GM19351 (cell line): ENCODE results near the gene AMIGO1.

Source experiments
- ATAC-seq: cut with Tn5 transposase; IDR thresholded peaks from one replicate; pipeline ENCODE4 v1.9.1; 2021; ENCODE audit warnings: mild to moderate bottlenecking, moderate library complexity; ENCODE audit not compliant: unreplicated experiment

AMIGO1 gene

DNA sequence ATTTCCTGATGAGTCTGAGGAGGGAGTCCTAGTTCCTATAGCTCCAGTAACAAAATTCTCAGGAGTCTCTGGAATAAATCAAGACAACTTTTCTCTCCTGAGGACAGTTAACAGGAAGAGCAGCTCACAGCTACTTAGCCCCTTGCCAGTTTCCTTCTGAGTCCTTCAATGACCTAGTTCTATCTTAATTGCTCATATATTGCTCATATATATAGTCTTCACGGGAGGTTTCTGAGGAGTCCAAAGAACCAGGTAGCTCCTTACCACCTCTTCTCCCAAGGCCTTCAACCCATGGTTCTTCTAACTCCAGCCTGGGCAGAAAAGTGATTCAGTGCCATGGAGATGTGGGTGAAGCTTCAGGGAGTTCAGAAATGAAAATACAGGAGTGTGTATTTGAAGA, 4.6 kb downstream of the AMIGO1 start:
- no peak for ATAC-seq

DNA sequence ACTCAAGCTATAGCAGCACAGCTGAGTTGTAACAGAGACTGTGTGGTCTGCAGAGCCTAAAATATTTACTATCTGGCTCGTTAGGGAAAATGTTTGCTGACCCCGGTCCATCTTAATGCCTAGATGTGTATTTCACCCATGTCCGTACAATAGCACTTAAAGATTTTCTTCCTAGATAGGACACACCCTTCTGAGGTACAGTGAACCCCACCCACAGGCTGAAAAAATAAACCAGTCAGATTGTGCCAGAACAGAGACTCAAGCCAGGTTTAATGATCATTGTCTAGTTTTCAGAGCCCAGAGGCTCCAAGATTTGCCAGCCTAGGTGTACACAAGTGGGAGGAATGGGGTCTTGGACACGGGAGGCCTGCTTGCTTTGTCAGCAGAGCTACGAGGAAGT, 5.6 kb downstream of the AMIGO1 start:
- no peak for ATAC-seq

GRCh38 chr1:109502364-109502851, 7.1 kb downstream of the AMIGO1 start:
- ATAC-seq: no peak

GRCh38 chr1:109501644-109502363, 7.7 kb downstream of the AMIGO1 start:
- no peak for ATAC-seq

DNA sequence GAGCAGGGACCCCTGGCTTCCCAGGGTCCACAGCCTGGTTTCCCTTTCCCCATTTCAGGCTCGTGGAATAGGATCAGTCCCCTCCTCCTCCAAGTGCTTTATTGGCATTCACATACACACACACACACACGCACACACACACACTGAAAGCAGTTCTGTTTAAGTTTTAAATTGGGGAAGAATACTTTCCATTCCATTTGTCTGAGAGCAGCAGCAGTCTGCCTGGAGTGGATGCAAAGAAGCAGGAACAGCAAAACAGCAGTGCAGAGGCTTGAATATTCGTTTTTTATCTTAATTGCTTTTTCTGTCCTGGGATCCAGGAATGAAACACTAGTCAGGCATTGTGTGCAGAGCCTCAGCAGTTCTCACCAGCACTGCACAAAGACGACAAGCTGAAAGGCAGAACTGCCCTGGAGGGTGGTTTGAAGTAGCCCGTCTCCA, 8.6 kb downstream of the AMIGO1 start:
- ATAC-seq: no peak

GRCh38 chr1:109499661-109500536, 9.6 kb downstream of the AMIGO1 start:
- ATAC-seq: no peak

GRCh38 chr1:109499081-109499480, 10.4 kb downstream of the AMIGO1 start:
- no peak for ATAC-seq

DNA sequence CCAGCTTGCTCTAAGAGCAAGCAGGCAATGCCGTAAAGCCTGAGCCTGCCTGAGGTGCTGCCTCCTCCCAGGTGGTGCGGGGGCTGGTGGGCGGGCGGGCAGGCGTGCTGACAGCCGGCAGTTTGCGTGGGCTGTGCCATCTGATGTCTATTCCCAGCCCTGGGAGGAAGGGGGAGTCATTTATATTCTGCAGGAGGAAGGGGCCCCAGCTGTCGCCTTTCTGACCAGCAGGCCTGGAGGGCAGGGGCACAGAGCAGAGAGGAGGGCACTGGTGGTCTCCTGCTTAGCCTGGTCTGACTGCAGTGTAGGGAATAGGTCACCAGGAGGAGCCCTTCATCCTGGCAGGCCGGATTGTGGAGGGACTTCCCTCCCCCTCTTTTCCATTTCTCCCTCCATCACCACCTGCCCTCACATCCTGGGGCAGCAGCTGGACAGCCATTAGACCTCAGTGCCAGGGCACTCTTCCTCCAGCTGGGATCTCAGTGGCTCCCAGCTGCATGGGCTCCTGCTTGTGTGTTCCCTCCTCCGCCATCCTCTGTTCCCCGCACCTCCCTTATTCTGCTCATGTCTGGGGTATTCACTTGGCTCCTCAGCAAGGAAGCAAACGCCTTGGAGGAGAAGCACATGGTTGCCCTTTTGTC, 11.2 kb downstream of the AMIGO1 start:
- no peak for ATAC-seq

- no peak for ATAC-seq
Measured at GRCh38 chr1:109497449-109498160, 11.9 kb downstream of the AMIGO1 start.

DNA sequence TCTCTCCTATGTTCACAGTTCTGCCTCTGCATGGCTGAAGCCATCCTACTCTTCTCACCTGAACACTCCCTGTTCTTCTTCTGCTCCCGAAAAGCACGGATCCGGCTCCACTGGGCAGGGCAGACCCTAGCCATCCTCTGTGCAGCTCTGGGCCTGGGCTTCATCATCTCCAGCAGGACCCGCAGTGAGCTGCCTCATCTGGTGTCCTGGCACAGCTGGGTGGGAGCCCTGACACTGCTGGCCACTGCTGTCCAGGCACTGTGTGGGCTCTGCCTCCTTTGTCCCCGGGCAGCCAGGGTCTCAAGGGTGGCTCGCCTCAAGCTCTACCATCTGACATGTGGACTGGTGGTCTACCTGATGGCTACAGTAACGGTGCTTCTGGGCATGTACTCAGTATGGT, 13.8 kb downstream of the AMIGO1 start:
- no peak for ATAC-seq

GRCh38 chr1:109493805-109494539, 15.6 kb downstream of the AMIGO1 start, which contains the start of gene CYB561D1:
CYB561D1 (plus strand) TSS chr1:109494094; CDS start chr1:109494140, 46 bp downstream.
- ATAC-seq: peak; percentile 86

DNA sequence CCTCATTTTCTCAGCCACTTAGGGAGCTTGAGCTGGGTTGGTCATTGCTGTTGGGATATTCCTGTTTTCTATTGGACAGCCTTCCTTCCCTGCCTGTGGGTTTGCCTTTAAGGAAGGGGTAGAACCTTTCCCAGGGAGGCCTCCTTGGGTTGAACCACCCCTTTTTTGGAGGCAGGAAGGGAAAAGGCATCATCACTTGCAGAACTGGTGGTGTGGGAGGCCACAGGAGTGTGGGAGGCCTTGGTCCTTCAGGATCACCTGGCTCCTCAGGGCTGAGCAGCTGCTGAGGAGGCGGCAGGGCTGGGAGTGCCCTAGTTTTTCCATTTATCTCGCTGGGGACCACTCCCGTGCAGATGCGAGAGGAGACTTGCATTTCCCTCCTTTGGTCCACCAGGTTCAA, 16.3 kb downstream of the AMIGO1 start:
- no peak for ATAC-seq

GRCh38 chr1:109492779-109493178, 16.7 kb downstream of the AMIGO1 start:
- ATAC-seq: no peak

DNA sequence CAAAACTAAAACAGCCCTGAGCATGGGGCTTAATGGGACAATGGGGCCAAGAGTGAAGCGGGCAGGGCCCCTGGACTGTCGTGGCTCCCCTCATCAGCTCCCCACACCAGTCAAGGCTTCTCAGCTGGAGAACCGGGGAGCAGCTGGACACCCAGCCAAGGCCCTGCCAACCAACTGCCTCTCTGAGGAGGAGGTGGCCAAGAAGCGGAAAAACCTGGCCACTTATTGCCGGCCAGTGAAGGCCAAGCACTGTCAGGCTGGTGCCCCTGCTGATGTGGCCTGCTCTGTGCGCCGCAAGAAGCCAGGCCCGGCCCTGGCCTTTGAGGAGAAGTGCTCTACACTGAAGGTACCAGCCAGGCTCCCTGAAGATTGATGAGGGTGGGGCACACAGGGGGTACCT, 18.2 kb downstream of the AMIGO1 start:
- no peak for ATAC-seq

DNA sequence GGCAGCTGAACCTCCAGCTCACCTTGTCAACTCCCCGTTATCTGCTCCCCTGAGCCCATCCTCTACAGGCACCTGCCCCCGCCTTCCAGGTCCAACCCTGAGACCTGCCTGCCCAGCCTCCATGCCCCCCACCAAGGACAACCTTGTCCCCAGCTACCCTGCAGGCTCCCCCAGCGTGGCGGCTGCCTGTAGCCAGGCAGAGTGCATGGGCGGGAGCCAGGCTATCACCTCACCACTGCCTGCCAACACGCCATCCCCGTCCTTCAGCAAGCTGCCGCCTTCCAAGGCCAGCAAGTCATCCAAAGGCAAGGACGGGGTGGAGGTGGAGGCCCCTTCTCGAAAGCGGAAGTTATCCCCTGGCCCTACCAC, 18.6 kb downstream of the AMIGO1 start:
- ATAC-seq: no peak

GRCh38 chr1:109490029-109490933, 19.2 kb downstream of the AMIGO1 start:
- no peak for ATAC-seq

- ATAC-seq: no peak
Measured at GRCh38 chr1:109488696-109489095, 20.8 kb downstream of the AMIGO1 start.

DNA sequence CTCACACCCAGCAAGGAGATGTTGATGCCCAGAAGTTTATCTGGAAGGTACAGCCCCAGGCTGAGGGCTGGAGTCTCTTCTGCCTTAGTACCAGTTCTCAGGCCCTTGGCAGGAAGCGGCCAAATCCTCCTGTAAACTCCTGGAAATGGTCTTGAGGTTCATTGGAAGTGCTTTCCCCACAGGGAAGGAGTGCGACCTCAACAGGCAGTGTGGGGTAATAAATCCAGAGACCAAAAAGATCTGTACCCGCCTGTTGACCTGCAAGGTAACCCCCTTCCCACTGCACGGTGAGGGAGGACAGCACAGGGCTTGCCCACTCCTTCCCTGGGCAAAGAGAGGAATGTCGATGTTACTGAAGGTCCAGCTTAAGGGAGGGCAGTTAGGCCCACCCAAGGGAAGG, 21.3 kb downstream of the AMIGO1 start:
- ATAC-seq: no peak

DNA sequence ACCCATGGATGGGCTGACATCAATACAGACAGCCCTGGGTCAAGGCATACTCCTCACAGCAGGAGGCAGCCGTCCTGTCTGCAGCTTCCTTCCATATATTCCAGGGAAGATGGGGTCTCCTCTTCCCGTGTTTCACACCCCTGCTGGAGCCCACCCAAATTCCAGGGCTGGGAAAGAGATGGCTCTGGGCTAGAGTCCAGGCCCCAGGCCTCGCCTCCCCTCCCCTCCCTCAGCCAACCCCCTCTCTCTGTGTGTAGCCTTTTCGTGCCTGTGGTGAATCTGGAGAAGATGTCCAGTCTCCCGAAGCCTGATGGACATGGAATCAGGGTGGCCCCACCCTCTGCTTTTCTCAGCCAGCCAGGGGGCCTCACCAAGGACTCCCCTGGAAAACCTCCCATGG, 22.3 kb downstream of the AMIGO1 start:
- no peak for ATAC-seq
